ENCODE measurements around the gene MCCD1. TPM values are rescaled to one million over a fixed set of nuclear protein-coding genes. Genes with fewer than 3 reads are reported as not detected.

Gene MCCD1
- total RNA-seq, 2 donors from 2014 or later = not detected

DNA sequence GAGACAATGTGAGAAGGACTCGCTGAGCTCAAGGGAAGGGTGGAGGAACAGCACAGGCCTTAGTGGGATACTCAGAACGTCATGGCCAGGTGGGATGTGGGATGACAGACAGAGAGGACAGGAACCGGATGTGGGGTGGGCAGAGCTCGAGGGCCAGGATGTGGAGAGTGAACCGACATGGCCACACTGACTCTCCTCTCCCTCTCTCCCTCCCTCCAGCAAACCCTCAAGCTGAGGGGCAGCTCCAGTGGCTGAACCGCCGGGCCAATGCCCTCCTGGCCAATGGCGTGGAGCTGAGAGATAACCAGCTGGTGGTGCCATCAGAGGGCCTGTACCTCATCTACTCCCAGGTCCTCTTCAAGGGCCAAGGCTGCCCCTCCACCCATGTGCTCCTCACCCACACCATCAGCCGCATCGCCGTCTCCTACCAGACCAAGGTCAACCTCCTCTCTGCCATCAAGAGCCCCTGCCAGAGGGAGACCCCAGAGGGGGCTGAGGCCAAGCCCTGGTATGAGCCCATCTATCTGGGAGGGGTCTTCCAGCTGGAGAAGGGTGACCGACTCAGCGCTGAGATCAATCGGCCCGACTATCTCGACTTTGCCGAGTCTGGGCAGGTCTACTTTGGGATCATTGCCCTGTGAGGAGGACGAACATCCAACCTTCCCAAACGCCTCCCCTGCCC lies 48.3 kb downstream of the MCCD1 start:
- H3K9me3 Mint-ChIP-seq = no peaks in the 10 kb centered on the region
- Histone ChIP-seq H3K9ac (ENCODE audit: extremely low read depth, low read length, poor library complexity, severe bottlenecking) (no peak overlapping the region), H3K4me3 (ENCODE audit: low read length) (no peak overlapping the region), H3K4me1 (ENCODE audit: control insufficient read depth, insufficient read depth, low read length) (peaks cover 6% of the 10 kb centered on the region), H3K9me3 (ENCODE audit: control insufficient read depth, low read length) (no peaks in the 10 kb centered on the region), H3K27ac (ENCODE audit: low read depth, low read length) (no peak overlapping the region), H3K27me3 (ENCODE audit: control insufficient read depth, insufficient read depth, low read length, poor library complexity, severe bottlenecking) (peaks cover 5% of the 10 kb centered on the region), H3K36me3 (ENCODE audit: control insufficient read depth, insufficient read depth, low read length) (no peaks in the 10 kb centered on the region)
- peak; percentile 39 for DNase-seq
- no peak overlapping the region for H3K27ac Mint-ChIP-seq
- no peaks in the 10 kb centered on the region for H3K36me3 Mint-ChIP-seq (ENCODE audit: low read depth)
- H3K4me1 Mint-ChIP-seq = peaks cover 20% of the 10 kb centered on the region
- 95 to 100% methylated on average over 3 to 19 of the region's 19 CpGs for WGBS, 2 experiments (ENCODE audit: insufficient coverage in 1 of 2, insufficient read length in 1 of 2)
- peaks cover 45% of the 10 kb centered on the region for H3K27me3 Mint-ChIP-seq (ENCODE audit: insufficient read depth)
- TF ChIP-seq, protein P1, sequence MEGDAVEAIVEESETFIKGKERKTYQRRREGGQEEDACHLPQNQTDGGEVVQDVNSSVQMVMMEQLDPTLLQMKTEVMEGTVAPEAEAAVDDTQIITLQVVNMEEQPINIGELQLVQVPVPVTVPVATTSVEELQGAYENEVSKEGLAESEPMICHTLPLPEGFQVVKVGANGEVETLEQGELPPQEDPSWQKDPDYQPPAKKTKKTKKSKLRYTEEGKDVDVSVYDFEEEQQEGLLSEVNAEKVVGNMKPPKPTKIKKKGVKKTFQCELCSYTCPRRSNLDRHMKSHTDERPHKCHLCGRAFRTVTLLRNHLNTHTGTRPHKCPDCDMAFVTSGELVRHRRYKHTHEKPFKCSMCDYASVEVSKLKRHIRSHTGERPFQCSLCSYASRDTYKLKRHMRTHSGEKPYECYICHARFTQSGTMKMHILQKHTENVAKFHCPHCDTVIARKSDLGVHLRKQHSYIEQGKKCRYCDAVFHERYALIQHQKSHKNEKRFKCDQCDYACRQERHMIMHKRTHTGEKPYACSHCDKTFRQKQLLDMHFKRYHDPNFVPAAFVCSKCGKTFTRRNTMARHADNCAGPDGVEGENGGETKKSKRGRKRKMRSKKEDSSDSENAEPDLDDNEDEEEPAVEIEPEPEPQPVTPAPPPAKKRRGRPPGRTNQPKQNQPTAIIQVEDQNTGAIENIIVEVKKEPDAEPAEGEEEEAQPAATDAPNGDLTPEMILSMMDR (conservative IDR thresholded peaks at IDR 0.05) = no peak
- no peak overlapping the region for H3K4me3 Mint-ChIP-seq

DNA sequence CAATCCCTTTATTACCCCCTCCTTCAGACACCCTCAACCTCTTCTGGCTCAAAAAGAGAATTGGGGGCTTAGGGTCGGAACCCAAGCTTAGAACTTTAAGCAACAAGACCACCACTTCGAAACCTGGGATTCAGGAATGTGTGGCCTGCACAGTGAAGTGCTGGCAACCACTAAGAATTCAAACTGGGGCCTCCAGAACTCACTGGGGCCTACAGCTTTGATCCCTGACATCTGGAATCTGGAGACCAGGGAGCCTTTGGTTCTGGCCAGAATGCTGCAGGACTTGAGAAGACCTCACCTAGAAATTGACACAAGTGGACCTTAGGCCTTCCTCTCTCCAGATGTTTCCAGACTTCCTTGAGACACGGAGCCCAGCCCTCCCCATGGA lies 48.8 kb downstream of the MCCD1 start:
- H3K9me3 ChIP-seq (ENCODE audit: control insufficient read depth, low read length) = no peaks in the 10 kb centered on the region
- H3K4me1 ChIP-seq (ENCODE audit: control insufficient read depth, insufficient read depth, low read length) = peaks cover 6% of the 10 kb centered on the region
- H3K36me3 Mint-ChIP-seq (ENCODE audit: low read depth) = no peaks in the 10 kb centered on the region
- H3K27ac ChIP-seq (ENCODE audit: low read depth, low read length) = no peak overlapping the region
- no peak overlapping the region for H3K4me3 Mint-ChIP-seq
- no peak overlapping the region for H3K27ac Mint-ChIP-seq
- no peak overlapping the region for H3K9ac ChIP-seq (ENCODE audit: extremely low read depth, low read length, poor library complexity, severe bottlenecking)
- peaks cover 5% of the 10 kb centered on the region for H3K27me3 ChIP-seq (ENCODE audit: control insufficient read depth, insufficient read depth, low read length, poor library complexity, severe bottlenecking)
- no peaks in the 10 kb centered on the region for H3K36me3 ChIP-seq (ENCODE audit: control insufficient read depth, insufficient read depth, low read length)
- peak; percentile 38 for DNase-seq
- H3K27me3 Mint-ChIP-seq (ENCODE audit: insufficient read depth) = peaks cover 47% of the 10 kb centered on the region
- no peaks in the 10 kb centered on the region for H3K9me3 Mint-ChIP-seq
- peaks cover 20% of the 10 kb centered on the region for H3K4me1 Mint-ChIP-seq
- 88 to 100% methylated on average over 1 to 2 of the region's 3 CpGs for WGBS, 2 experiments (ENCODE audit: insufficient coverage in 1 of 2, insufficient read length in 1 of 2)
- TF ChIP-seq, protein P1 (conservative IDR thresholded peaks at IDR 0.05) = no peak
- no peak overlapping the region for H3K4me3 ChIP-seq (ENCODE audit: low read length)

DNA sequence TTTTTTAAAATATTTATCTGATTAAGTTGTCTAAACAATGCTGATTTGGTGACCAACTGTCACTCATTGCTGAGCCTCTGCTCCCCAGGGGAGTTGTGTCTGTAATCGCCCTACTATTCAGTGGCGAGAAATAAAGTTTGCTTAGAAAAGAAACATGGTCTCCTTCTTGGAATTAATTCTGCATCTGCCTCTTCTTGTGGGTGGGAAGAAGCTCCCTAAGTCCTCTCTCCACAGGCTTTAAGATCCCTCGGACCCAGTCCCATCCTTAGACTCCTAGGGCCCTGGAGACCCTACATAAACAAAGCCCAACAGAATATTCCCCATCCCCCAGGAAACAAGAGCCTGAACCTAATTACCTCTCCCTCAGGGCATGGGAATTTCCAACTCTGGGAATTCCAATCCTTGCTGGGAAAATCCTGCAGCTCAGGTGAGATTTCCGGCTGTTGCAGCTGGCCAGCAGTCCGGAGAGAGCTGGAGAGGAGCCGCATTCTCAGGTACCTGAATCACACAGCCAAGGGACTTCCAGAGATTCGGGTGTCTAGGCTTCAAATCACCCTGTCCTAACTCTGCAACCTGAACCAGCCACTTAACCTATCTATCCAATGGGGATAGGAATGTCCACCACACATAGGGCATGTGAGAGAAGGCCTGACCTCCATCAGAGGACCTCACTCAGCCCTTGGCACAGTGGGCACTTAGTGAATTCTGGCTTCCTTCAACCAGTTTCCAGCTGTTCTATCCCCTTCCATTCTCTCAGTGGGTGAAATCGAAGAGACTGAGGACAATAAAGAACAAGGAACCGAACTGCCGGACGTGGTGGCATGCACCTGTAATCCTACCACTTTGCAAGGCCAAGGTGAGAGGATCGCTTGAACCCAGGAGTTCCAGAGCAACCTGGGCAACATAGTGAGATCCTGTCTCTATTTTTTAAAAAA lies 49.7 kb downstream of the MCCD1 start:
- peak; percentile 68 for DNase-seq
- peaks cover 5% of the 10 kb centered on the region for H3K27me3 ChIP-seq (ENCODE audit: control insufficient read depth, insufficient read depth, low read length, poor library complexity, severe bottlenecking)
- TF ChIP-seq, protein P1 (conservative IDR thresholded peaks at IDR 0.05) = no peak
- H3K27me3 Mint-ChIP-seq (ENCODE audit: insufficient read depth) = peaks cover 51% of the 10 kb centered on the region
- no peaks in the 10 kb centered on the region for H3K36me3 Mint-ChIP-seq (ENCODE audit: low read depth)
- H3K4me1 ChIP-seq (ENCODE audit: control insufficient read depth, insufficient read depth, low read length) = peaks cover 6% of the 10 kb centered on the region
- no peak overlapping the region for H3K9ac ChIP-seq (ENCODE audit: extremely low read depth, low read length, poor library complexity, severe bottlenecking)
- H3K9me3 Mint-ChIP-seq = no peaks in the 10 kb centered on the region
- no peak overlapping the region for H3K4me3 Mint-ChIP-seq
- H3K4me3 ChIP-seq (ENCODE audit: low read length) = no peak overlapping the region
- no peaks in the 10 kb centered on the region for H3K36me3 ChIP-seq (ENCODE audit: control insufficient read depth, insufficient read depth, low read length)
- no peak overlapping the region for H3K27ac ChIP-seq (ENCODE audit: low read depth, low read length)
- H3K4me1 Mint-ChIP-seq = peaks cover 20% of the 10 kb centered on the region
- H3K27ac Mint-ChIP-seq = no peak overlapping the region
- WGBS, 2 experiments (ENCODE audit: insufficient coverage in 1 of 2, insufficient read length in 1 of 2) = 87 to 88% methylated on average over 10 to 12 of the region's 12 CpGs
- no peaks in the 10 kb centered on the region for H3K9me3 ChIP-seq (ENCODE audit: control insufficient read depth, low read length)
